ENCODE results near the gene CNTNAP5. TPM values are rescaled to one million over a fixed set of nuclear protein-coding genes. Genes with fewer than 3 reads are reported as not detected.

Gene CNTNAP5
- total and polyA plus RNA-seq, 2 of the 8 experiments (the other 6 are each of a cell fraction or from before 2014, with no cell fraction given): 0.11 to 0.76 TPM

DNA sequence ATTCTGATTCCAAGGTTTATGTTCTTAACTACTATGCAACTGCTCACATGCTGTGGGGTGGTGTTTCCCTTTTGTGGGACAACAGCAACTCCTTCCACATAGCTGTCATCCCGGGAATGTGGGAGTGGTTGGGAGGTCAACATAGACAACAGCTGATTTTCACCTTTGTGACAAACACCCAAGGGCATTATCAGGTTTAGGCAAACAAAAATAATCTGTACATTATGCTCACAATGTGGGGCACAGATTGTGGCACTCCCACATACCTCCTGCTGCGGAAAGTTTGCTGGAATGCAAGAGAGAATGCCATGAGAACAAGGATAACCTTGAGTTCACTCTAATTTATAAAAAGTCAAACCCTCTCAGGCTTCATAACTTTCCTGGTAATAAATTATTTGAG is 582.6 kb downstream of the CNTNAP5 start:
- no peak for DNase-seq (ENCODE audit: low read depth in 1 of 2, low spot score in 2 of 2)
- ChIA-PET POLR2A (ENCODE audit: partially characterized antibody) (no interaction called here), CTCF (ENCODE audit: partially characterized antibody) (interaction anchor here (0.6 kb wide), 2 partner anchors 49 to 50 kb away, joined by 3 read pairs; no protein-coding TSS in a partner anchor)
- TF ChIP-seq PHF8 (conservative IDR thresholded peaks at IDR 0.05; ENCODE audit: low read depth, low read length) (no peak), CHD1 (IDR thresholded peaks at IDR 0.05; ENCODE audit: low read depth, low read length) (no peak), JUND (IDR thresholded peaks at IDR 0.05; ENCODE audit: low read length) (no peak), CBX8 (IDR thresholded peaks at IDR 0.05; ENCODE audit: borderline replicate concordance, low read depth, low read length) (no peak), SP4 (IDR thresholded peaks at IDR 0.05; ENCODE audit: low read length) (no peak), TBP (IDR thresholded peaks at IDR 0.05; ENCODE audit: low read depth, low read length) (no peak), EGR1 (IDR thresholded peaks at IDR 0.05; ENCODE audit: borderline replicate concordance, low read depth, low read length) (no peak), SIN3A (conservative IDR thresholded peaks at IDR 0.05 in 1 of 2, IDR thresholded peaks at IDR 0.05 in 1 of 2; ENCODE audit: low read depth in 1 of 2, low read length in 2 of 2) (no peak), FOSL1 (IDR thresholded peaks at IDR 0.05; ENCODE audit: insufficient read depth, low read depth, low read length) (no peak), BCL11A (IDR thresholded peaks at IDR 0.05; ENCODE audit: low read depth in 2 of 2, low read length in 2 of 2) (no peak), SRF (IDR thresholded peaks at IDR 0.05; ENCODE audit: low read depth, low read length) (no peak)
- no peak overlapping the region for H2BK15ac ChIP-seq (ENCODE audit: low read length)
- no peak overlapping the region for H4K8ac ChIP-seq (ENCODE audit: extremely low read depth, insufficient read depth, low read length)
- H3K4me2 ChIP-seq (ENCODE audit: insufficient read depth in 1 of 2, low read depth in 2 of 2, low read length in 2 of 2): no peak overlapping the region
- H3K4me1 ChIP-seq (replicated peaks in 1 of 4; ENCODE audit: control insufficient read depth in 3 of 4, insufficient read depth in 4 of 4, low read length in 3 of 4): peaks cover 0 to 10% (median 0%) of the 10 kb centered on the region in 4 experiments; a peak in 4 of 7 replicates
- H3K18ac ChIP-seq (ENCODE audit: extremely low read depth, low read length): no peak overlapping the region
- H3K36me3 ChIP-seq (ENCODE audit: control insufficient read depth in 2 of 4, insufficient read depth in 4 of 4, low read length in 3 of 4): no peaks in the 10 kb centered on the region
- H3K79me2 ChIP-seq (ENCODE audit: control insufficient read depth in 1 of 2, insufficient read depth in 2 of 2, low read length in 2 of 2): no peaks in the 10 kb centered on the region
- H3K27me3 ChIP-seq (replicated peaks in 1 of 4; ENCODE audit: control insufficient read depth in 3 of 4, extremely low read depth in 1 of 4, insufficient read depth in 3 of 4, low read length in 3 of 4): no peaks in the 10 kb centered on the region
- no peak overlapping the region for H2AFZ ChIP-seq (ENCODE audit: low read length)
- H3K27ac ChIP-seq (ENCODE audit: low read depth, low read length): no peak overlapping the region
- no peak overlapping the region for H3K4ac ChIP-seq (replicated peaks; ENCODE audit: insufficient read length, low read depth, low read length)
- H3K23ac ChIP-seq (ENCODE audit: insufficient read length): no peak overlapping the region
- no peak overlapping the region for H2BK20ac ChIP-seq (ENCODE audit: low read length)
- no peaks in the 10 kb centered on the region for H3K9me3 ChIP-seq (ENCODE audit: insufficient read depth in 2 of 2, low read depth in 1 of 2, low read length in 1 of 2)
- no peak overlapping the region for H4K5ac ChIP-seq (ENCODE audit: insufficient read length, low read depth, low read length)
- H2AK5ac ChIP-seq (ENCODE audit: low read depth, low read length): no peak overlapping the region
- 94% methylated on average over 2 of the region's 2 CpGs; no CpG with 5 or more reads in 1 of the 2 experiments for WGBS, 2 experiments (ENCODE audit: extremely low coverage in 1 of 2, insufficient coverage in 1 of 2, insufficient read length in 1 of 2, insufficient replicate concordance in 2 of 2, low coverage in 1 of 2, low lambda C conversion rate in 2 of 2, missing lambda C conversion rate in 1 of 2)
- H3K4me3 ChIP-seq (ENCODE audit: extremely low read depth in 1 of 4, insufficient read depth in 2 of 4, low read depth in 3 of 4, low read length in 4 of 4): no peak overlapping the region
- H4K91ac ChIP-seq (replicated peaks; ENCODE audit: insufficient read length, low read length): no peak overlapping the region
- no peaks in the 10 kb centered on the region for H4K20me1 ChIP-seq (replicated peaks in 1 of 2; ENCODE audit: control insufficient read depth in 1 of 2, insufficient read depth in 2 of 2, low read length in 2 of 2)
- no peak overlapping the region for H2BK5ac ChIP-seq (ENCODE audit: low read depth, low read length)
- no peak overlapping the region for H3K56ac ChIP-seq (replicated peaks; ENCODE audit: insufficient read length, low read depth, low read length)
- H3K14ac ChIP-seq (ENCODE audit: insufficient read length): no peak overlapping the region
- no peaks in the 10 kb centered on the region for H3K79me1 ChIP-seq (ENCODE audit: low read depth, low read length)
- H2BK12ac ChIP-seq (ENCODE audit: low read depth, low read length): no peak overlapping the region
- H2BK120ac ChIP-seq (replicated peaks; ENCODE audit: low read depth, low read length): no peak overlapping the region
- H3K23me2 ChIP-seq (ENCODE audit: low read depth, low read length): no peaks in the 10 kb centered on the region
- no peak overlapping the region for H3K9ac ChIP-seq (replicated peaks in 1 of 4; ENCODE audit: extremely low read depth in 1 of 4, low read depth in 3 of 4, low read length in 3 of 4)
- FAIRE-seq: no peak

Measured in H1 (cell line).